Measurements from ENCODE around the gene SCG5. TPM values are rescaled to one million over a fixed set of nuclear protein-coding genes. Genes with fewer than 3 reads are reported as not detected.
A peak's percentile ranks its signal among the peaks of the same experiment; 100 is the strongest.

Gene SCG5
- total and polyA plus RNA-seq, 2 experiments from 2014 or later = 9.0 to 20.2 TPM

DNA sequence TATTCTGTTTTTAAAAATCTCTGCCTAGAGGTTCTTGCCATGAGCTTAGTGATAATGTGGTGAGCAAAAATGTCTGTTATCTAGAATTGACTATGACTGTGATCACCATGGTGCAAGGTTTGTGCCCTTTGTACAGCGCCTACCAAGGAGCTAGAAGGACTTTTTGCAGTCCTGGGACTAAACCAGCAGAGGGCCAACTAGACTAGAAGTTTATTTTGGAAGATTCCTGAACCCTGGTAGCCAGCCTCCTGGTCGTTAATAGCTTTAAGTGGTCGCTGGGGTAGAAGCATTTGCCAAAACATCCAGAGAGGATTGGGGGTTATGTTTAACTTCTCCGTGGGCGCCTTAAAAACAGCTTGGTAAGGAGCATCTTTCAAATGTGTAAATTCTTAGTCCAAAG lies 7.8 kb downstream of the SCG5 start:
- no peaks in the 10 kb centered on the region for H3K27me3 ChIP-seq
- TF ChIP-seq, protein P1, sequence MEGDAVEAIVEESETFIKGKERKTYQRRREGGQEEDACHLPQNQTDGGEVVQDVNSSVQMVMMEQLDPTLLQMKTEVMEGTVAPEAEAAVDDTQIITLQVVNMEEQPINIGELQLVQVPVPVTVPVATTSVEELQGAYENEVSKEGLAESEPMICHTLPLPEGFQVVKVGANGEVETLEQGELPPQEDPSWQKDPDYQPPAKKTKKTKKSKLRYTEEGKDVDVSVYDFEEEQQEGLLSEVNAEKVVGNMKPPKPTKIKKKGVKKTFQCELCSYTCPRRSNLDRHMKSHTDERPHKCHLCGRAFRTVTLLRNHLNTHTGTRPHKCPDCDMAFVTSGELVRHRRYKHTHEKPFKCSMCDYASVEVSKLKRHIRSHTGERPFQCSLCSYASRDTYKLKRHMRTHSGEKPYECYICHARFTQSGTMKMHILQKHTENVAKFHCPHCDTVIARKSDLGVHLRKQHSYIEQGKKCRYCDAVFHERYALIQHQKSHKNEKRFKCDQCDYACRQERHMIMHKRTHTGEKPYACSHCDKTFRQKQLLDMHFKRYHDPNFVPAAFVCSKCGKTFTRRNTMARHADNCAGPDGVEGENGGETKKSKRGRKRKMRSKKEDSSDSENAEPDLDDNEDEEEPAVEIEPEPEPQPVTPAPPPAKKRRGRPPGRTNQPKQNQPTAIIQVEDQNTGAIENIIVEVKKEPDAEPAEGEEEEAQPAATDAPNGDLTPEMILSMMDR (IDR thresholded peaks at IDR 0.05; ENCODE audit: low read depth, low read length) = peak; percentile 56
- no peaks in the 10 kb centered on the region for H3K36me3 ChIP-seq
- no peaks in the 10 kb centered on the region for H3K9me3 ChIP-seq (ENCODE audit: low read depth)
- no peak overlapping the region for H3K27ac ChIP-seq
- no peak overlapping the region for H3K4me3 ChIP-seq
- peaks cover 8% of the 10 kb centered on the region for H3K4me1 ChIP-seq (ENCODE audit: low read depth)
- DNase-seq (ENCODE audit: low read depth in 1 of 2, low spot score in 1 of 2) = peak; percentile 45

DNA sequence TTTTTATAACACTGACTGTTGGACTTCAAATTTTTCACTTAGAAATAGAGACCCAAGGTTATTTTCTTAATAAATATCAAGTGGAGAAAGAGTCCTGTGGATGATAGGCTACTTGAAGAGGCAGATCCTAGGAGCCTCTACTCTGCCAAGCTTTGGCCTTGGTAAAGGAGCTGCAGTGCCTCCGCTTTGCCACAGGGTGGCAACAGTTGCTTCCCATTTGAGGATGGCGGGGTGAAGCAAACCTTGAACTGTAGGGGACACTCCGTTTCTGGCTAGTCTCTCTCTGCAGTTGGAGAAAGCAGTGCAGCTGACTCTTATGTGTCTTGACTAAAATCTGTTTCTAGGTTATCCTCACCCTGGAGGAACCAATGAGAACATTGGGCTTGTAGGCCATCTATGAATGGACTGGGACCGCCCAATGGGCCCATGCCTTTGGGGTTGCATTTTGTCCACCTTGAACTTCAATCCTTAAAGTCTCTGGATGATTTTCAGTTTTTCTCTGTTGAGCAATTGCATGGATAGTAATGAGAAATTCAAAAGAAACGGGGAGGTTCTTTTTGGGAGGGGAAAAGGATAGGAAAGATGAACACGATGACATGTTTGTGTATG lies 9.8 kb downstream of the SCG5 start:
- DNase-seq (ENCODE audit: low read depth in 1 of 2, low spot score in 1 of 2) = peak; percentile 71 to 79
- Histone ChIP-seq H3K4me1 (ENCODE audit: low read depth) (peaks cover 4% of the 10 kb centered on the region), H3K27ac (no peak overlapping the region), H3K27me3 (no peaks in the 10 kb centered on the region), H3K9me3 (ENCODE audit: low read depth) (no peaks in the 10 kb centered on the region), H3K36me3 (no peaks in the 10 kb centered on the region), H3K4me3 (no peak overlapping the region)
- TF ChIP-seq, protein P1 (IDR thresholded peaks at IDR 0.05; ENCODE audit: low read depth, low read length) = peak; percentile 99

DNA sequence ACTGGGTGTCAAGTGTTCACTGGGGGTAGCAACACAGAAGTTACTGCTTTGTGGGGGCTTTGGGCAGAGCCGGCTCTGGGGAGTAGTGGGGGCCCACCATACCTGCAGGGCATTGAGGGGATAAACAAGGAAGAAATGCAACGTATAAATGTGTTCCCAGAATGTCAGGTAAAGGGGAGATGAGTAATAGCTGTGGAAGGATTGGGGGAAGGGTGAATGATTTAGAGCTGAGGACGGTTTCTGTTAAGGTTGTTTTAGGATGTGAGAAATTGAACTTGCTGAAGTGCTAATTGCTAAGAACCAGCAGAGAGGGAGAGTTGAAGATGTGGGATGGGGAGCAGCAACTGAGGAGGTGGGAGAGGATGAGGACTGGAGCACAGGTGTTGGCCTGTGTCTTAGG lies 10.7 kb downstream of the SCG5 start:
- H3K36me3 ChIP-seq = no peaks in the 10 kb centered on the region
- no peak overlapping the region for H3K27ac ChIP-seq
- no peak for DNase-seq (ENCODE audit: low read depth in 1 of 2, low spot score in 1 of 2)
- TF ChIP-seq, protein P1 (IDR thresholded peaks at IDR 0.05; ENCODE audit: low read depth, low read length) = no peak
- no peak overlapping the region for H3K4me3 ChIP-seq
- no peaks in the 10 kb centered on the region for H3K27me3 ChIP-seq
- no peaks in the 10 kb centered on the region for H3K4me1 ChIP-seq (ENCODE audit: low read depth)
- no peaks in the 10 kb centered on the region for H3K9me3 ChIP-seq (ENCODE audit: low read depth)

DNA sequence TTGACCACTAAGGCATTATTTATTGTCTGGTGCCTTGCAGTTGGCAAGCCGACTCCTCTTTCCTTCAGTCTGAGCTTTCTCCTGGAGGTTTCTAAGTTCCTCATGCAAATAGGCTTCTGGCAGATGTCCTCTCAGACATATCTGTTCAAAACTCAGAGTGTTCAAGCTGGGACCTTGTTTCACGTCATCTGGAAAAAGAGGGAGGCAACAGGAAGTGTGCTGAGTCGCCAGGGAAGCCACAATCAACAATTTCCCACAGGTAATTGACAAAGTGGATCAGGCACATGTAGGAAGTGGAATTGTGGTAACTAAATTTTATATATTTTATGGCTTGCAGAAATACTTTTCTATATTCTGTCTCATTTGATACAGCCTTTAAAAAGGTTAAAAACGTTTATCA lies 14.6 kb downstream of the SCG5 start:
- H3K9me3 ChIP-seq (ENCODE audit: low read depth) = peaks cover 3% of the 10 kb centered on the region
- H3K36me3 ChIP-seq = no peaks in the 10 kb centered on the region
- DNase-seq (ENCODE audit: low read depth in 1 of 2, low spot score in 1 of 2) = no peak
- H3K4me3 ChIP-seq = no peak overlapping the region
- H3K27me3 ChIP-seq = no peaks in the 10 kb centered on the region
- no peak overlapping the region for H3K27ac ChIP-seq
- TF ChIP-seq, protein P1 (IDR thresholded peaks at IDR 0.05; ENCODE audit: low read depth, low read length) = no peak
- H3K4me1 ChIP-seq (ENCODE audit: low read depth) = no peaks in the 10 kb centered on the region

DNA sequence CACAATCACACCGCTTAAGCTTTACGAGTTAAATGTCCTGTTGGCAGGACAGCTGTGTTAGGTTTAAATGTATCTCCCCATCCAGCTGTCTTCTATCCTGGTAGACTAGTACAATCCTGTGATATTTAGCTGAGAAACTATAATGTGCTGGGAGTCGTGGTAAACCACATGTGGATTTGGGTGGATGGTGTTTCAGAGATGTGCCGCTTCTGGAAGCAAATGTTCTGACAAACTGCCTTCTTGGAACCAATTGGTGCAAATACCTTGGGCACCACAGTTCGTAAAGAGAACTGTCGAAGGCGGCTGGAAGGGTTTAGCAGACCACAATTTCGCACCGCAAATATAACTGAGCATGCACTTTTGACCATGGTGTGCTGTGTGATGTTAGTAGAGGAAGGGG lies 15.0 kb downstream of the SCG5 start:
- H3K4me1 ChIP-seq (ENCODE audit: low read depth) = no peaks in the 10 kb centered on the region
- peaks cover 3% of the 10 kb centered on the region for H3K9me3 ChIP-seq (ENCODE audit: low read depth)
- TF ChIP-seq, protein P1 (IDR thresholded peaks at IDR 0.05; ENCODE audit: low read depth, low read length) = no peak
- H3K27ac ChIP-seq = no peak overlapping the region
- DNase-seq (ENCODE audit: low read depth in 1 of 2, low spot score in 1 of 2) = no peak
- no peak overlapping the region for H3K4me3 ChIP-seq
- H3K27me3 ChIP-seq = no peaks in the 10 kb centered on the region
- H3K36me3 ChIP-seq = no peaks in the 10 kb centered on the region
